ENCODE results near the gene DPM1. TPM values are rescaled to one million over a fixed set of nuclear protein-coding genes. Genes with fewer than 3 reads are reported as not detected.

DPM1 gene
- 10 to 100 TPM; 16.4 to 61.2 (median 28.4) TPM for total RNA-seq

DNA sequence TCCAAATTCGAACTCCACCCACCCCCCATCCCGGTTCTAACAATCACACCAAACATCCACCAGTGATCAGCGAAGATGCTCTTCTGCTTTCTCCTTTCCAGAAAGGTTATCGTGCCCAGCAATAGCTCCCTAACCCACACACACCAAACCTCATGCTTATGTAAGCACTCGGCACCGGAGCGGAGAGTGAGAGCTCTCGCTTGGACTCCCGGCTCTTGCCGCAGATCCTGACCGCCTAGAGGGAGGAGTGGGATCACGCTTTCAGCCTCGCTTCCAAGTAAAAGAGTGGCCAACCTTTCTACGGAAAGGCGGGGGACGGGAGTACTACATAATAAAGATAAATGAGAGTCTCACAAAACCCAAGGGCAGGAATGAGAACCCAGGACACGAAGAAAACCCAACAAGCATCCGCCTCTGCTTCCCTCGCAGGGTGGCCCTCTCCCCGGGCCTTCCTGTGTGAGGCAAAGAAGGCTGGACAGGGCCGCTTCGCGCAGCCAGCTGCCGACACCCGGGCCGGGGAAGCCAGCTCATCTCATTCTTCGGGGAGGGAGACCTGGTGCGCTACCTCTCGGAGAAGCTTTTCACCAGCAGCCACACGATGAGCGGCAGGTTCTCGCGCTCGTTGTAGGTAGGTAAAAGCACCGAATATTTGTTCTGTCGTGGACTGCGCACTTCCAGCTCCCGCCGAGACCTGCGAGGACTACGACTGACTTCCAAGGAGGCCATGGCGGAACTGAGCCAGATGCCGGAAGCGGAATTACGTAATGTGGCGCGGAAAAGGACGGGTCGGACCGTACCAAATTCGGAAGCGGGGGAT, at the start of gene DPM1:
Gene DPM1, minus strand, starts transcription at position 735 of the 817 bp plus-strand sequence. Its CDS starts 9 bp downstream, at position 726.
- H3K27ac ChIP-seq, result peak within 1 kb of the TSS; percentile 88 to 95 (median 93)
- H3K4me3 ChIP-seq, result peak within 1 kb of the TSS; percentile 88 to 96 (median 91)
- peaks cover 3 to 32% (median 15%) of the 10 kb centered on the region in 4 donors for H3K36me3 ChIP-seq
- peak; percentile 86 for DNase-seq
- H3K4me1 ChIP-seq, result peaks cover 27 to 55% (median 38%) of the 10 kb centered on the region in 4 donors
- TF ChIP-seq CTCF (IDR thresholded peaks at IDR 0.05) (peak in 1 of 6 experiments; percentile 19), POLR2A (IDR thresholded peaks at IDR 0.05) (peak; percentile 54 to 94 (median 74)), EP300 (IDR thresholded peaks at IDR 0.05) (peak in 1 of 4 donors; percentile 69), POLR2AphosphoS5 (IDR thresholded peaks at IDR 0.05) (peak; percentile 96 to 99)
- H3K27me3 ChIP-seq, result no peaks in the 10 kb centered on the region
- peak; percentile 93 to 95 for ATAC-seq (ENCODE audit: low FRiP score in 2 of 2)
- 1% methylated on average over 30 to 50 of the region's 52 CpGs for WGBS, 2 donors
- no peaks in the 10 kb centered on the region for H3K9me3 ChIP-seq

DNA sequence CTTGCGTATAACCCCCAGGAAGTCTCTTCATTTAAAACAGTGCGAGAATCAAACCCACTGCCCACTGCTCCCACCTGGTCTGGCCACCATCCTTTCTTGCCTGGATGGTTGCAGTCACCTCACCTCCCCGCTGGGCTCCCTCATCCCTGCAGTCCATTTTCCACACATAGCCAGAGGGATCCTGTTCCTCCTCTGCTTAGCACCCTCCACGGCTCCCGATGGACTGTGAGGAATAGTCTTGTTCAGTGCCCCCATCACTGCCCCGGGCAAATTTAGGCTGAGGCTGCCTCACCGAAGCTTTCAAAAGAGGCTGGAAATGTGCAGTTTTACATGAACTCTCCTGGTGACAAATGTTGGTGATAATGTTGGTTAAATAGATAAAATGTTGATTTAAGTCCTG, 46.9 kb upstream of the DPM1 start:
- H3K27me3 ChIP-seq, result no peaks in the 10 kb centered on the region
- 90 to 93% methylated on average over 7 of the region's 7 CpGs for WGBS, 2 donors

GRCh38 chr20:51004781-51005180, 46.4 kb upstream of the DPM1 start:
- Histone ChIP-seq H3K4me1 (no peaks in the 10 kb centered on the region), H3K9me3 (no peaks in the 10 kb centered on the region), H3K27ac (no peak overlapping the region), H3K27me3 (no peaks in the 10 kb centered on the region), H3K4me3 (no peak overlapping the region), H3K36me3 (no peaks in the 10 kb centered on the region)
- 89 to 91% methylated on average over 9 of the region's 9 CpGs for WGBS, 2 donors
- TF ChIP-seq POLR2AphosphoS5 (IDR thresholded peaks at IDR 0.05), result no peak
- TF ChIP-seq CTCF (IDR thresholded peaks at IDR 0.05), result no peak
- ATAC-seq (ENCODE audit: low FRiP score in 2 of 2) (no peak), DNase-seq (no peak)

More for the DNA sequence above, 46.9 kb upstream of the DPM1 start:
- H3K4me1 ChIP-seq, result no peaks in the 10 kb centered on the region
- TF ChIP-seq EP300 (IDR thresholded peaks at IDR 0.05) (no peak), POLR2AphosphoS5 (IDR thresholded peaks at IDR 0.05) (no peak), CTCF (IDR thresholded peaks at IDR 0.05) (no peak), POLR2A (IDR thresholded peaks at IDR 0.05) (no peak)
- H3K27ac ChIP-seq, result no peak overlapping the region
- H3K36me3 ChIP-seq, result no peaks in the 10 kb centered on the region
- H3K4me3 ChIP-seq, result no peak overlapping the region
- no peaks in the 10 kb centered on the region for H3K9me3 ChIP-seq
- no peak for DNase-seq
- ATAC-seq (ENCODE audit: low FRiP score in 2 of 2), result no peak

DNA sequence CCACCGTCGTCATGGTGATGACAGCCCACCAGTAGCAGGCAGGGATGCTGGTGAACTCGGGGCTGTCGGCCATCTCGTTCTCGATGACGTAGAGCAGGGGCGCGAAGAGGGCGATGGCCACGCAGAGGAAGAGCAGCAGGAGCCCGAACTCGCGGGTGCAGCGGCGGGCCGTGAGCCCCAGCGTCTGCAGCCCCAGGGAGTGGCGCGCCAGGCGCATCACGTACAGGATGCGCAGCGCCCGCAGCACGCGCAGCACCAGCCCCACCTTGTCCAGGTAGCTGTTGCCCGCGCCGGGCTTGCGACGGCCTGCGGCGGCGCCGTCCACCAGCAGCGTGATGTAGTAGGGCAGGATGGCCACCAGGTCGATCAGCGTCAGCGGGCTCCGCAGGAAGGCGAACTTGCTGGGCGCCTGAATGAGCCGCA, 46.0 kb upstream of the DPM1 start:
- WGBS, 2 donors, result 89 to 92% methylated on average over 14 to 43 of the region's 44 CpGs

More for the DNA sequence above, 46.0 kb upstream of the DPM1 start:
- Histone ChIP-seq H3K9me3 (no peaks in the 10 kb centered on the region), H3K4me3 (no peak overlapping the region), H3K36me3 (no peaks in the 10 kb centered on the region), H3K4me1 (no peaks in the 10 kb centered on the region), H3K27me3 (no peaks in the 10 kb centered on the region), H3K27ac (no peak overlapping the region)
- TF ChIP-seq CTCF (IDR thresholded peaks at IDR 0.05) (no peak), POLR2AphosphoS5 (IDR thresholded peaks at IDR 0.05) (no peak)
- DNase-seq (peak in 1 of 2 donors; percentile 81), ATAC-seq (ENCODE audit: low FRiP score in 2 of 2) (no peak)
